ENCODE results near the gene ELAC2. TPM values are rescaled to one million over a fixed set of nuclear protein-coding genes. Genes with fewer than 3 reads are reported as not detected.

ELAC2 gene
- total RNA-seq, 1 donor = 60.6 TPM

DNA sequence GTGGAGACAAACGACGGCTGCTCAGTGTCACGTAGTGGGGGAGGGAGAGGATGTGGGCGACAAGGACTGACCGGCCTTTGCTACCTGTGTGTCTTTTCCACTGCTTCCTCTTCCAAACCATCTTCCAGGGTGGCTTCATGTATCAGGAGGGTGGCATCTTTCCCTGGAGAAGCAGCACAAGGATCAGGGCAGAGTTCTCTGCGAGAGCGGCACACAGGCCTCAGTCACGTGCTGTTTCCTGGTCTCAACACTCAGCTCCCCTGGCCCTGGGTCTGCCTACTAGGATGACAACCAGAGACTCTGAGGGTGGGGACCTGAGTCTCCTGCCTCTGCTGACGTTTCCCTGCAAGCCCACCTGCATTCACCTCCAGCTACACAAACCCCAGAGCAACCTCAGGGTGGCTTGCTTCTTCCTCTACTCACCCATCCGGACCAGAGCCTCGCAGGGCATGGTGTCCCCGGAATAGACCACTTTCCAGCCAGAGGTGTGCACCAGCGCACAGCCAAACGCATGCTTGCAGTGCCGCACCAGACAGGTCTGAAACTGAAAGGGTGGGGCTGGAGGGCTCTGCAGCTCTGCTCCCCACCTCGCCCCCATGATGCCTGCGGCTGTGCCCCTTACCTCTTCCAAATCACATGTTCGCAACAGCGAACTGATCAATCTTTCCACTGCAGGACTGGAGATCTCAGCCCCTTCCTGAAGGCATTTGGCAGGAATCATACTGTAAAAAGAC lies 23.3 kb downstream of the ELAC2 start:
- no peak overlapping the region for H3K4me3 ChIP-seq (ENCODE audit: low read depth, low read length)
- DNase-seq (ENCODE audit: low read depth) = no peak
- TF ChIP-seq, protein P1, sequence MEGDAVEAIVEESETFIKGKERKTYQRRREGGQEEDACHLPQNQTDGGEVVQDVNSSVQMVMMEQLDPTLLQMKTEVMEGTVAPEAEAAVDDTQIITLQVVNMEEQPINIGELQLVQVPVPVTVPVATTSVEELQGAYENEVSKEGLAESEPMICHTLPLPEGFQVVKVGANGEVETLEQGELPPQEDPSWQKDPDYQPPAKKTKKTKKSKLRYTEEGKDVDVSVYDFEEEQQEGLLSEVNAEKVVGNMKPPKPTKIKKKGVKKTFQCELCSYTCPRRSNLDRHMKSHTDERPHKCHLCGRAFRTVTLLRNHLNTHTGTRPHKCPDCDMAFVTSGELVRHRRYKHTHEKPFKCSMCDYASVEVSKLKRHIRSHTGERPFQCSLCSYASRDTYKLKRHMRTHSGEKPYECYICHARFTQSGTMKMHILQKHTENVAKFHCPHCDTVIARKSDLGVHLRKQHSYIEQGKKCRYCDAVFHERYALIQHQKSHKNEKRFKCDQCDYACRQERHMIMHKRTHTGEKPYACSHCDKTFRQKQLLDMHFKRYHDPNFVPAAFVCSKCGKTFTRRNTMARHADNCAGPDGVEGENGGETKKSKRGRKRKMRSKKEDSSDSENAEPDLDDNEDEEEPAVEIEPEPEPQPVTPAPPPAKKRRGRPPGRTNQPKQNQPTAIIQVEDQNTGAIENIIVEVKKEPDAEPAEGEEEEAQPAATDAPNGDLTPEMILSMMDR (IDR thresholded peaks at IDR 0.05; ENCODE audit: insufficient read depth, low read length) = no peak

DNA sequence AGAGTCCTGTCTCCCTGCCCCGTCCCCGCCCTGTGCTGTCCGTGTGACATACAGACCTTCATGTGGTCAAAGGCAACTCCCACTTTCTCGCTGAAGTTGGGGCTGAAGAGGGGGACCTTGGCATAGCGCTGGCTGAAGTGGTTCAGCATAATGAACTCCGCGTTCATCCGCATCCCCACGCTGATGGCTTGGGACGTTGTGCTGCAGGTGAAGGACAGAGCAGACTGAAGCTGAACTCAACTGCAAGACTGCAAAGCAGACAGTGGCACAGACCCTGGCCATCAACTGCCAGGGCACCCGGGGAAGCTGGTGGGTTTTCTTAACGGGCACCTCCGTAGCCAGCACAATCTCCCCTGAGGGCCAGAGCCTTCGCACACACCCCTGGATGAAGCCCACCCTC lies 24.2 kb downstream of the ELAC2 start:
- TF ChIP-seq, protein P1 (IDR thresholded peaks at IDR 0.05; ENCODE audit: insufficient read depth, low read length) = no peak
- H3K4me3 ChIP-seq (ENCODE audit: low read depth, low read length) = no peak overlapping the region
- DNase-seq (ENCODE audit: low read depth) = no peak

DNA sequence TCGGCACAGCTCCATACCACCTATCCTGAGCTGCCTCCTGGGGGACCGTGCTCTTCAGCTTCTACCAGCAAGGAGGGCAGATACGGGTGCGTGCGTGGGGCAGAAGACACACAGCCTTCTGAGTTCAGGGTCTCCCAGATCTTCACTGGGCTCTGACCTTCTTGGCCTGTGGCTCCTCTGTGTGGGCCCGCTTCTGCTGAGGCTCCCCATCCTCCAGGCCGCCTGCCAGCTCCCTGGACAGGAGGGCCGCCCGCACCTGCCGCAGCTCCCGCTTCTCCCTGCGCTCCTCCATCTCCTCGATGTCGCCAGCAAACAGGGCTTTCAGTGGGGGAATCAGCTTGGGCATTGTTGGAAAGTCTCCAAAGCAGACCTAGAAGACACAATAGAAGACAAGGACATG lies 25.2 kb downstream of the ELAC2 start:
- DNase-seq (ENCODE audit: low read depth) = no peak
- H3K4me3 ChIP-seq (ENCODE audit: low read depth, low read length) = no peak overlapping the region
- TF ChIP-seq, protein P1 (IDR thresholded peaks at IDR 0.05; ENCODE audit: insufficient read depth, low read length) = no peak

DNA sequence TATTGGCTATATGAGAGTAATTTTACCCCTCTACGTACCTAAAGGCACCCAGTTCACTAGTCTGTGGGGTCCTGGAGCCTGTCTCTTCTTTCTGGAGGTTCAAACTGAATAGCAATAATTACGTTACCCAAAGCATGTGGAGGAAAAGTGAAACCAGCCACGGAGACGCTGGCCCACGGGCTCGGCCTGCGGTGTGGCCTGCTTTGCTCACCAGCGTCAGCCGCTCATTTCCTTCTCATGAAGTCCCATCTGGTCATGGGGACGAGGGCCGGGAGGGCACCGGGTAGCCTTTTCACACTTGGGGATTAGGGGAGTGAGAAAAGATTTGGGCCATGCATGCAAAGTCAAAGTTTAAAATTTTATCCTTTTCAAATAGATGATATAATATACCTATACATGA lies 26.9 kb downstream of the ELAC2 start:
- TF ChIP-seq, protein P1 (IDR thresholded peaks at IDR 0.05; ENCODE audit: insufficient read depth, low read length) = no peak
- DNase-seq (ENCODE audit: low read depth) = no peak
- H3K4me3 ChIP-seq (ENCODE audit: low read depth, low read length) = no peak overlapping the region

DNA sequence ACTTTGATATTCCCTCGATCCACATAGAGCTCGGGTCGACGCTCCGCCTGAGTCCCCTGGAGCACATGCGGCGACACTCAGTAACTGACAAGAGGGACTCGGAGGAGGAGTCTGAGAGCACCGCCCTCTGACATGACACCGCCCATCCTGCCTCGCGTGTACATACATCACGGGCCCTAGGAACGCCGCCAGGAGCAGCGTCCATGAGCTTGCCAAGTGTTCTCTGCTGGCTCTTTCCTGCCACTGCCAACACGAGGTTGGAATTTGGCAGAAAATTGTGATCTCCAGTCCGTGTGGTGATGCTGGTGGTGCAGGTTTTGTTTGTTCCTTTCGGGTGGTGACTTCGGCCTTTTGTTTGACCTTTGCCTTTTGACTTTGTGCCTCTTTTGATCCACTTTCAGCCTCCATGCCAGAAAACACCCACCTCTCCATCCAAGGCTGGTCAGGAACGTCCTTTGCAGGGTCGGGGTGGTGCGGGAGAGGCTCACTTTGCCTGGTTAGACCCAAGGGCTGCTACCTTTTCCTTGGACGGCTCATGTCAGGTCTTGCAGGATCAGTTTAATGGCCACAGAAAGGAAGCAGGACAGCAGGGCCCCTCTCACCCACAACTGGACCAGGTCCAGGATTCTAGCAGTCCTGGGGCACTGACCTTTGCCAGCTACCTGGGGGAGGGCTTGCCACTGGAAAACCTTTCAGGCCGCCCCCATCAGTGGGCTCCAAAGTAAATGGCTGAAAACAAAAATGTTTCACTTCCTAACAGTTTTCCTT lies 27.6 kb downstream of the ELAC2 start:
- no peak for DNase-seq (ENCODE audit: low read depth)
- TF ChIP-seq, protein P1 (IDR thresholded peaks at IDR 0.05; ENCODE audit: insufficient read depth, low read length) = no peak
- no peak overlapping the region for H3K4me3 ChIP-seq (ENCODE audit: low read depth, low read length)

DNA sequence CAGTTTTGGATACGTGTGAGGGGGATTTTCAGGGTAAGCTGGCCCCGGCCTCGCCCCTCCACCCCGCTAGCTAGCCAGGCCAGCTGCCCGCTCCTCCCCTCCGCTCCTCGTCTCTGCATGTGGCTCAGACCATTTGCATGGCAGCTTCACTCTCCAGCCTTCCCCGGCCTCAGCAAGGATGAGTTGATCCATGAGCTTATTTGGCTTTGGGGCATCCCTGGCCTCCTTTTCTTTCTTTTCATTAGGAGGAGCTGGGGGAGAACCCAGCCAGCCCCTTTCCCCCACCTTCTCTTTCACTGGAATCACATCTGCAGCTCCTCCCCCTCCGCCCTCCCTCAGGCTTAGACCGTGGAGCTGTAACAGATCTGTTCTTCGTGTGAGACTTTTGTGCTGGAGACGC lies 30.7 kb downstream of the ELAC2 start:
- H3K4me3 ChIP-seq (ENCODE audit: low read depth, low read length) = no peak overlapping the region
- DNase-seq (ENCODE audit: low read depth) = no peak
- TF ChIP-seq, protein P1 (IDR thresholded peaks at IDR 0.05; ENCODE audit: insufficient read depth, low read length) = no peak

All from fibroblast of the aortic adventitia (primary cell).